Subcutaneous adipose tissue (tissue), 4 donors: ENCODE data around the gene MS4A8. TPM values are rescaled to one million over a fixed set of nuclear protein-coding genes. Genes with fewer than 3 reads are reported as not detected.

Source experiments
- total RNA-seq, 4 donors: library from RNA; depleted of rRNA; stranded (reverse); fragments of >200 nt; gene quantifications; one replicate each; pipeline ENCODE4 v1.1.0, GENCODE V29; 2016
- TF ChIP-seq, protein P1 (sequence below): fragments of 450-650 bp; IDR thresholded peaks from one replicate; pipeline ENCODE4 v1.5.1; 2016; ENCODE audit warnings: low read depth, mild to moderate bottlenecking, control low read depth, antibody characterized with exemption, moderate library complexity

The MS4A8 gene
- total RNA-seq, 4 donors from 2014 or later = not detected

GRCh38 chr11:60757231-60757800 lies 57.9 kb downstream of the MS4A8 start:
- TF ChIP-seq, protein P1, sequence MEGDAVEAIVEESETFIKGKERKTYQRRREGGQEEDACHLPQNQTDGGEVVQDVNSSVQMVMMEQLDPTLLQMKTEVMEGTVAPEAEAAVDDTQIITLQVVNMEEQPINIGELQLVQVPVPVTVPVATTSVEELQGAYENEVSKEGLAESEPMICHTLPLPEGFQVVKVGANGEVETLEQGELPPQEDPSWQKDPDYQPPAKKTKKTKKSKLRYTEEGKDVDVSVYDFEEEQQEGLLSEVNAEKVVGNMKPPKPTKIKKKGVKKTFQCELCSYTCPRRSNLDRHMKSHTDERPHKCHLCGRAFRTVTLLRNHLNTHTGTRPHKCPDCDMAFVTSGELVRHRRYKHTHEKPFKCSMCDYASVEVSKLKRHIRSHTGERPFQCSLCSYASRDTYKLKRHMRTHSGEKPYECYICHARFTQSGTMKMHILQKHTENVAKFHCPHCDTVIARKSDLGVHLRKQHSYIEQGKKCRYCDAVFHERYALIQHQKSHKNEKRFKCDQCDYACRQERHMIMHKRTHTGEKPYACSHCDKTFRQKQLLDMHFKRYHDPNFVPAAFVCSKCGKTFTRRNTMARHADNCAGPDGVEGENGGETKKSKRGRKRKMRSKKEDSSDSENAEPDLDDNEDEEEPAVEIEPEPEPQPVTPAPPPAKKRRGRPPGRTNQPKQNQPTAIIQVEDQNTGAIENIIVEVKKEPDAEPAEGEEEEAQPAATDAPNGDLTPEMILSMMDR = no peak

DNA sequence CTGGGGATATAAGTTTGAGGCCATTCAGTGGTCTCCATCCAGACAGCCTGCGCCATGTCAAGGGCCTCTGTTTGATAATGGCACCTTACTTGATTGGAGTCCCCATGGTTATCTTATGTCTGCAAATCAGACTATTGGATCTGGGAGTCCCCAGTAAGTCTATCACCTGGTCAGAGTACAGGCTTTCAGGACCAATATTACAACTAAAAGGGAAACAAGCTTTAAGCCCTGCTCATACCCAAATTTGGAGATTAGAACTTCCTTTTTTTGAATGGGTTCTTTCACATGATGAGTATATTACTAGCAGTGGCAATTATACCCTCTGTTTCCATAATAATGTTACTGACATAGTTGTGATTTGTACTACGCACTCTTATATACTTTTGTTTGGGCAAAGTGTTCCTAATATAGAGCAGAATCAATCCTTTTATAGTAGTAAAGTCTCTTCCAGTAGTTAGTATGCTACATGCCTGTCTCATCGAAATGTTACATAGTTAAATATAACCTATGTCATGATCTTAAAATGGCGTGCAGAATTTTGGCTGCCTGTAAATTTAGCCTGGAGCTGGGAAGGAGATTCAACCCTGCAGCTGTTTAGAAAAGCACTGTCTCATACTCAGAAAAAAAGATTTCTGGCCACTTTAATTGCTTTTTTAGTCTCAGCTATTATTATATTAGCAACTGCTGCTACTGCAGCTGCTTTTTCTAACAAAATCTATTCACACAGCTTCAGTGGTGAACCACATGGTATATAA lies 62.2 kb downstream of the MS4A8 start:
- TF ChIP-seq, protein P1 = no peak

DNA sequence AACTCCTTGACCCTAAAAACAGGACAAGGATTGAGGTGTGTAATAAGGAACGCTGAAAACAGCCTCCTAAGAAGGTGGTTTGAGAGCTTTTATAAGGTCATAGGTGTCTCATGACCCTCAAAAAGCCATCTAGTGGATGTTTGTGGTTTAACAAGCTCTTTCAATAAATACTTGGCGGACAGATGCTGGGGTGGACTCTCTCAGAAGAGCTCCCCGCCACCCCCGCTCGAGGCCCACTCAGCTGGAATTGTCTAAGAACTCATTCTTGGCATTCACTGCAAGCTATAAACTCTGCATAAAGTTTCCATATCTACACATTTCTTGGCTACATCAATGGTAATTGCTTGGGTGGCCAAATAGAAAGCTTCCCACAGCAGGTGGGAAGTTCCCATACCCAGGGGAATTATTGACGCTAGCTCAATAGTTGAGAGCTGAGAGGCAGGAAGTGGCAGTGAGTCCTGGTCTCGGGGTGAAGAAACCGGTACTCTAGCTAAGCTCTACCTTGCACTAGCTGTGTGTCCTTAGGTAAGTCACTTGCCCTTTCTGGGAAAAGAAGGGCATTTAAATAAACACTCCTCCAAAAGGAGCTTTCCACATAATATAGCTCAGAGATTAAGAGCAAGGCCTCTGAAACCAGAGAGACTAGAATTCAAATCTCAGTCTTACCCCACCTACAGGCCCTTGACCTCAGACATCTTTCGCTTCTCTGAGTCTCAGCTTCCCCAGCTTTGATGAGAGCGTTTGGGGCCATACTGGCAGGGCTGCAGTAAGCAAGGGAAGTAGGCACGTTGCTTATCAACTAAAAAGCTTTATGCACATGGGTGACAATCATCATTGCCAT lies 63.7 kb downstream of the MS4A8 start:
- TF ChIP-seq, protein P1 = no peak

- TF ChIP-seq, protein P1 = no peak
Observed at GRCh38 chr11:60763692-60764369, 64.4 kb downstream of the MS4A8 start.

- TF ChIP-seq, protein P1 = no peak
Observed at GRCh38 chr11:60764879-60765278, 65.5 kb downstream of the MS4A8 start.

DNA sequence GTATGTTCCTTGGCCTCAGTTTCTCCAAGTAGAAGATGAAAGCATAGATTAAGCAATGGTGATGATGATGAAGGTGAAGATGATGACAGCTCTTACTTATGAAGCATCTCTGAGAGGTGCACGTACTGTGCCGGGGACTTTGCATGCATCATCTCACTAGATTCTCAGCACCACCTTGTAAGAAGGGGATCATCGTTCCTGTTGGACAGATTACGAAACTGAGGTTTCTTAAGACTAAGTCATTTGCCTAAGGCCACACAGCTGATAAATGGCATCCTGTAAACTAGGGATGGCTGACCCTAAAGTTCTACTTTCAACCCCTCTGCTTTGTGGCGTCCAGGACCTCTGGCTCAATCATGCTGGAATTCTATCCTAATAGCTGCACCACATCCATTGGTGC lies 65.9 kb downstream of the MS4A8 start:
- TF ChIP-seq, protein P1 = no peak

Other genes with a start within 250 kb of the MS4A8 start
- 1 to 10 TPM in 1 of 4 donors, under 1 TPM in 2, not detected in 1; 0.17 to 2.4 (median 0.33) TPM for gene MS4A1, start 243.8 kb upstream of the MS4A8 start, total RNA-seq
- gene MS4A12, start 206.8 kb upstream of the MS4A8 start, total RNA-seq = not detected
- gene MS4A13, start 184.2 kb upstream of the MS4A8 start, total RNA-seq = not detected
- not detected for gene MS4A18, start 25.1 kb downstream of the MS4A8 start, total RNA-seq
- gene MS4A15, start 57.3 kb downstream of the MS4A8 start, total RNA-seq = not detected
- gene MS4A10, start 85.7 kb downstream of the MS4A8 start, total RNA-seq = not detected
- 10 to 100 TPM; 11.5 to 30.5 (median 17.3) TPM for gene CCDC86, start 142.5 kb downstream of the MS4A8 start, total RNA-seq
- 1 to 10 TPM in 1 of 4 donors, under 1 TPM in 2, not detected in 1; 0.49 to 1.7 (median 0.66) TPM for gene PTGDR2, start 156.3 kb downstream of the MS4A8 start, total RNA-seq
- 1 to 10 TPM in 2 of 4 donors, under 1 TPM in 1, not detected in 1; 0.34 to 10.0 (median 1.5) TPM for gene ZP1, start 167.9 kb downstream of the MS4A8 start, total RNA-seq
- gene PRPF19, start 207.0 kb downstream of the MS4A8 start, total RNA-seq = 10 to 100 TPM; 24.3 to 43.2 (median 36.5) TPM
- gene TMEM109, start 214.5 kb downstream of the MS4A8 start, total RNA-seq = 100 to 1,000 TPM in 2 of 4 donors, 10 to 100 TPM in 2; 90.1 to 148 (median 111) TPM
- gene TMEM132A, start 224.8 kb downstream of the MS4A8 start, total RNA-seq = 1 to 10 TPM in 3 of 4 donors, under 1 TPM in 1; 0.51 to 3.0 (median 1.3) TPM